ENCODE measurements around the gene SMIM1. TPM values are rescaled to one million over a fixed set of nuclear protein-coding genes. Genes with fewer than 3 reads are reported as not detected.

Gene SMIM1
- total RNA-seq, 4 donors from 2014 or later, result 1.5 to 5.3 TPM; not detected in 2

DNA sequence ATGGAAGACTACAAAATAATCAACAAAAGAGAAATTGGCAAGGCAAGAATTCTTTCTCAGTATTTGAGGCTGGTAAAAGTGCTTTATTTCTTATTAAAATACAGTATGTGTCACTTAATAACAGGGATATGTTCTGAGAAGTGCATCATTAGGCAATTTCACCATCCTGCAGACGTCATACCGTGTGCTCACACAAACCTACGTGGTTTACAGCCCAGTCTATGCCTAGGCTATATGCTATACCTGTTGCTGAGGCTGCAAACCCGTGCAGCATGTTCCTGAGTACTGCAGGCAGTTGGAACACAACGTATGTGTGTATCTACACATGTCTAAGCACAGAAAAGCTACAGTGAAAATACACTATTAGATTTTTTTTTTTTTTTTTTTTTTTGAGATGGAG is 23.0 kb upstream of the SMIM1 start:
- Histone ChIP-seq H3K9me3 (no peaks in the 10 kb centered on the region), H3K36me3 (peaks cover 0 to 8% (median 0%) of the 10 kb centered on the region in 3 donors), H3K4me3 (no peak overlapping the region), H3K4me1 (peaks cover 14 to 37% (median 15%) of the 10 kb centered on the region in 3 donors), H3K27me3 (peaks cover 0 to 28% (median 0%) of the 10 kb centered on the region in 4 donors), H3K27ac (no peak overlapping the region)
- intact Hi-C loops (cut with DNase I), result no loop called here
- 51 to 57% methylated on average over 5 of the region's 5 CpGs for WGBS, 2 donors
- TF ChIP-seq, protein P1, sequence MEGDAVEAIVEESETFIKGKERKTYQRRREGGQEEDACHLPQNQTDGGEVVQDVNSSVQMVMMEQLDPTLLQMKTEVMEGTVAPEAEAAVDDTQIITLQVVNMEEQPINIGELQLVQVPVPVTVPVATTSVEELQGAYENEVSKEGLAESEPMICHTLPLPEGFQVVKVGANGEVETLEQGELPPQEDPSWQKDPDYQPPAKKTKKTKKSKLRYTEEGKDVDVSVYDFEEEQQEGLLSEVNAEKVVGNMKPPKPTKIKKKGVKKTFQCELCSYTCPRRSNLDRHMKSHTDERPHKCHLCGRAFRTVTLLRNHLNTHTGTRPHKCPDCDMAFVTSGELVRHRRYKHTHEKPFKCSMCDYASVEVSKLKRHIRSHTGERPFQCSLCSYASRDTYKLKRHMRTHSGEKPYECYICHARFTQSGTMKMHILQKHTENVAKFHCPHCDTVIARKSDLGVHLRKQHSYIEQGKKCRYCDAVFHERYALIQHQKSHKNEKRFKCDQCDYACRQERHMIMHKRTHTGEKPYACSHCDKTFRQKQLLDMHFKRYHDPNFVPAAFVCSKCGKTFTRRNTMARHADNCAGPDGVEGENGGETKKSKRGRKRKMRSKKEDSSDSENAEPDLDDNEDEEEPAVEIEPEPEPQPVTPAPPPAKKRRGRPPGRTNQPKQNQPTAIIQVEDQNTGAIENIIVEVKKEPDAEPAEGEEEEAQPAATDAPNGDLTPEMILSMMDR (IDR thresholded peaks at IDR 0.05), result no peak
- DNase-seq, result no peak

GRCh38 chr1:3750741-3751140 is 21.8 kb upstream of the SMIM1 start:
- Histone ChIP-seq H3K4me1 (peaks cover 14 to 25% (median 15%) of the 10 kb centered on the region in 3 donors), H3K27me3 (peaks cover 0 to 40% (median 0%) of the 10 kb centered on the region in 4 donors), H3K36me3 (no peaks in the 10 kb centered on the region), H3K27ac (no peak overlapping the region), H3K9me3 (no peaks in the 10 kb centered on the region), H3K4me3 (no peak overlapping the region)
- intact Hi-C loops (cut with DNase I), result no loop called here
- WGBS, 2 donors, result 63 to 70% methylated on average over 6 of the region's 6 CpGs
- no peak for TF ChIP-seq POLR2A (IDR thresholded peaks at IDR 0.05)
- TF ChIP-seq, protein P1 (IDR thresholded peaks at IDR 0.05), result no peak
- no peak for DNase-seq

- H3K27ac ChIP-seq, result no peak within 1 kb of the TSS
- H3K27me3 ChIP-seq, result peaks cover 0 to 51% (median 0%) of the 10 kb centered on the region in 4 donors
- TF ChIP-seq, protein P1 (IDR thresholded peaks at IDR 0.05), result no peak
- no peak for TF ChIP-seq POLR2A (IDR thresholded peaks at IDR 0.05)
- DNase-seq, result no peak
- H3K9me3 ChIP-seq, result no peaks in the 10 kb centered on the region
- intact Hi-C loops (cut with DNase I), result no loop called here
- H3K4me3 ChIP-seq, result no peak within 1 kb of the TSS
- H3K4me1 ChIP-seq, result peaks cover 5 to 7% (median 6%) of the 10 kb centered on the region in 3 donors
- WGBS, 2 donors, result 60 to 82% methylated on average over 1 to 10 of the region's 17 CpGs
- no peaks in the 10 kb centered on the region for H3K36me3 ChIP-seq
Measured at GRCh38 chr1:3752400-3752945, 20.1 kb upstream of the SMIM1 start, which contains the start of gene CCDC27. TSS of gene CCDC27 (plus strand) at chr1:3752450. CDS start at chr1:3752482, 32 bp downstream.

- no peak for DNase-seq
- 87 to 100% methylated on average over 4 to 7 of the region's 20 CpGs for WGBS, 2 donors
Measured at GRCh38 chr1:3753656-3754454, 18.7 kb upstream of the SMIM1 start.

More at GRCh38 chr1:3753656-3754454, 18.7 kb upstream of the SMIM1 start:
- Histone ChIP-seq H3K27me3 (peaks cover 0 to 57% (median 0%) of the 10 kb centered on the region in 4 donors), H3K36me3 (no peaks in the 10 kb centered on the region), H3K27ac (no peak overlapping the region), H3K4me3 (no peak overlapping the region), H3K9me3 (no peaks in the 10 kb centered on the region), H3K4me1 (no peaks in the 10 kb centered on the region)
- no peak for TF ChIP-seq POLR2A (IDR thresholded peaks at IDR 0.05)
- TF ChIP-seq, protein P1 (IDR thresholded peaks at IDR 0.05), result no peak
- intact Hi-C loops (cut with DNase I), result no loop called here
